Measurements from ENCODE around the gene ATP2B2.

ATP2B2 gene

DNA sequence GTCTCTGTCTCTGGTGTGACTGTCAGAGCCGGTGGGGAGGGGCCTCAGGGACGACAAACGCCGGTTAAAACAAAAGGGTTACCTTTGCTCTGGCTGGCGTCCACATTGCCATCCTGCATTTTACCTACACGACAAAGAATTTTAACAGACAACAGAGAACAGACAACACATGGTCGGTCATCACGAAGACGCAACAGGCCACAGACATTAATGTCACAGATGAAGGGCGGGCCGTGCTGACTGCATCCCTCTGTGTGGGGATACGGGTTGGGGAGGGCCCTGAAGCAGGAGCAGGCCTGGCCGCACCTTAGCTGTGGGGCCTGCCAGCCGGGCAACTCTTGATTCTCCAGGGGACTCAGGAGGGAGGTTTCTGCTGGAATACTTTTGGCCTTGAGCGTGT is 126.2 kb downstream of the ATP2B2 start:
- DNase-seq, result no peak

DNA sequence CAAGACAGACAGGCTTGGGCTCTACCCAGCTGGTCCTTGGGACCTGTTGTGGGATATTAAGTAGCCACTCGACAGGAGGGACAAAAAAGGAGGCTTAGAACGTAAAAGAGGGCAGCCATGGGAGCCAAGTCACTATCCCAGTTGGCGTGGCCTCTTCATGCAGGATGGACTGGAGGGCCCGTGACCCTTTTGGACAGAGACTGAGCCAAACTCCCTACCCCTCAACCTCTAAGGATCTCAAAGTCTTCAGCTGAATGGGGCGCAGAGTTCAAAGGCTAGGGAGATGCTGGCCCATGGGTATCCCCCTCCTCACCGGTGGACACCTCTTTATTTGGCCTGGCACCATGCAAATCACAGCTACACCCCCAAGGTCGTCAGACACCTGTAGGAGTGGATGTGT is 126.6 kb downstream of the ATP2B2 start:
- no peak for DNase-seq

DNA sequence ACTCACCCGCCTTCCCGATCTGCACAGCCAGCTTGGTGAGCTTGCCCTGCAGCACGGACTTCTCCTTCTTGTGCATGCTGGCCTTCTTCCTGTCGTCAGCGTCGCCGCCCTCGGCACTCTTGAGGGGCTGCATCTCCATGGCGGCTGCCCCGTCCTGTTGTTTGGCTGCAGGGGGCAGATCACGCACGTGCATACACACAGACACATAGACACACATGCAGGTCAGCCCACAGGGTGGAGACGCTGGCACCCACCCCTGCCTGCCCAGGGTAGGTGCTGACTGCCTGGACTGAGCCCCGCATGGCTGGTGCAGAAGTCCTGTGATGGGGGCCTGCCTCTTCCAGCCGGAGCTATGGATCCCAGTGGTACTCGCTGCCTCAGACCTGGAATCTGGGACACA is 127.1 kb downstream of the ATP2B2 start:
- DNase-seq, result no peak

DNA sequence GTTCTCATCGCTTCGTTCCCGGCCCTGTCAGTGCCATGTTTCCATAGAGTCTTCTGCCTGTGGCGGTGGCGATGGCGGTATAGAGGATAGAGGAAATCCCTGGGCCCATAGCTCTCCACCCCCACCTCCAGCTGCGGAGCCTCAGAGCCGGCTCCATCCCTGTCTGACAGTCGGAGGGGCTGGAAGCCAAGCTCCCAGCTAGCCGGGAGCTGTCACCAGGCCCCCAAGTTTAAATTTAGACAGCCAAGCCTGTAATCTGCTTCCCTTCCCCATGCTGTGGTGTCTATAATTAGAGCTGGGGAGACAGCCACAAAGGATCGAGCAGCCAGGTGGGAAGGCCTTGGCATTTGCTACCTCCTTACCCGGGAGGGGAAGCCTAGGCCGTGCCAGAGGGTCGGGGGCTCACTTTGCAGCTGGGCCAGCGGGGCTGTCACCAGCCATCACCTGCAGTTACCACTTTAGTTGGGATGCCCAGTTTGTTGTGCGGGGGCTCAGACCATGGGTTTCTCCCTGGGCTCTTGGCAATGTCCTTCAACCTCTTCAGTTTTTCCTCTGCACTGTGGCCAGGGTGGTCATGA is 128.1 kb downstream of the ATP2B2 start:
- no peak for DNase-seq

DNA sequence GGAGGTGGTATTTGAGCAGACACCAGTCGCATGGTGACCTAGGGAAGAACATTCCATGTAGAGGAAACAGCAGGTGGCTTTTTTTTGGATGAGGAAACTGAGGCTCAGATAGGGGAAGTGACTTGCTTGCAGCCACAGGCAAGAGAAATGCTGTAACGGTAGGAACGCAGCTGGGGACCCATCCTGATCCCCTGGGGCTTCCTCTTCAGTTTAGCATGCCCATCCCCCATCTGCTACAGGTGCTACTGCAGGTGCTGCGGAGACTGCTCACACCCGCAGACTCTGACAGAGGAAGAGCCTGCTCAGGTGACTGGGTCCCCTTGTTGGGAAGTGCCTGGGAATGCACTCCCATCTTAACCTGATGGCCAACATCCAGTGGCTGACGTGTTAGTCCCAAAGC is 129.0 kb downstream of the ATP2B2 start:
- no peak for DNase-seq

DNA sequence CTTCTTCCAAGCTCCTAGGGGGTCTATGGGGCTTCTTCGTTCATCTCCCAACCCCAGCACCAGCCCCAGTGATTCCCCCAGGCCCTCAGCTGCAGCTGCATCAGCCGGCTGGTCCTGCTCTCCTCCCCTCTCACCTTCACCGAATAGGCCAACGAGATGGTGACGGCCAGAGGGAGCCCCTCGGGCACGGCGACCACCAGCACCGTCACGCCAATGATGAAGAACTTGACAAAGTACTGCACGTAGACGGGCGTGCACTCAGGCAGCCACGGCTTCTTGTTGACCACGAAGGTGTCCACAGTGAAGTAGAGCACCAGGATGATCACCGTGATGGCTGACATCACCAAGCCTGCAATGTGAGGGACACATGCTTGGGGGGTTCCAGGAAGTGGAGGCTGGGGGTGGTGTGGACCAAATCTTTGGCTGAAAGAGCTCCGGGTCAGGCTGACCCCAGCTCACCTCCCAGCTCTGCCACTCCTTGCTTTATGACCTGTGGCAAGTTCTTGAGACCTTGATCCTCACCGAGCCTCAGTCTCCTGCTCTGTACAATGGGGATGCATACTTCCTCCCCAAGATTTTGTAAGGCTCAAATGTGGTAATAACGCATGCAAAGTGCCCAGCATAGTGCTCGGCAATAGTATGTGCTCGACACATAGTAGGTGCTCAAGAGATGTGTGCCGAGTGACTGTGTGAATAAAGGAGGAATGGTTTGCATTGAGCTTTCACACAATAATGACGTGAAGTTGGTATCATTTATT is 129.9 kb downstream of the ATP2B2 start:
- DNase-seq, result no peak

DNA sequence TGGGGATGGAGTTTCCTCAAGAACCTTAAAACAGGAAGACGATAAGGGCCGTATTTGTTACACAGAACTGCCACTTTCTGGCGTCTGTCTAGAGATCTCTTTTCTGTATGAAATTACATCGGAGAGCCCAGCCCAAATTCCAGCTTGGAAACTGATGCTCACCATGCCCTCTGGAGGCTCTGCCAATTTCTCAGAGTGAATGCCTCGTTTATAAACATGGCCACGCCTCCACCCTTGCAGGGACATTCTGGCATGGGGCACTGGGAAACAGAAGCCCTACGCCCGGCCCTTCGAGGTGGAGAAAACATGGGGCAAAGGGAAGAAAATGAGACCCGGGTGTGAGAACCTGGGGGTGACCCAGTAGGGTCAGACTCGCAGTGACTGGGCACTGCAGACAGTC is 131.1 kb downstream of the ATP2B2 start:
- no peak for DNase-seq

DNA sequence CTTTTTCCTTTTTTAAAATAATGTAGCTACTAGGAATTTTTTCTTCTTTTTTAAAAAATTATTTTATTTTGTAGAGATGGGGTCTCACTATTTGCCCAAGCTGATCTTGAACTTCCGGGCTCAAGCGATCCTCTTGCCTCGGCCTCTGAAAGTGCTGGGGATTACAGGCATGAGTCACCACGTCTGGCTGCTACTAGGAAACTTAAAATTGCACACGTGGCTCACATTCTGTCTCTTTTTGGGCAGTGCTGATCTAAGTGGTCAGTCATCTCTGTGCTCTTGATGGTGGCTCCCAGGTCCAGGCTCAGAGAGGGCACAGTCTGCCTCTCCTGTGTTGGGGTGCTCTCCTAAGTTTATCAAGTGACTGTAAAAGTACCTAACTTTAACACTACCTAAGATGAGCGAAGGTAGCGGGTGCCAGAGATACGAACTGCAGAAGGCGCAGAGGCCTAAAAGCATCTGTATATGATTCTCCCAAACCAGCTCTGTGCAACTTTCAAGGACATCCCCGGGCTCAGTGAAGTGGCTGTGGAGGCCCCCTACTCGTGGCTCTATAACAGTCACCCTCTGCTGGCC is 131.6 kb downstream of the ATP2B2 start:
- no peak for DNase-seq

DNA sequence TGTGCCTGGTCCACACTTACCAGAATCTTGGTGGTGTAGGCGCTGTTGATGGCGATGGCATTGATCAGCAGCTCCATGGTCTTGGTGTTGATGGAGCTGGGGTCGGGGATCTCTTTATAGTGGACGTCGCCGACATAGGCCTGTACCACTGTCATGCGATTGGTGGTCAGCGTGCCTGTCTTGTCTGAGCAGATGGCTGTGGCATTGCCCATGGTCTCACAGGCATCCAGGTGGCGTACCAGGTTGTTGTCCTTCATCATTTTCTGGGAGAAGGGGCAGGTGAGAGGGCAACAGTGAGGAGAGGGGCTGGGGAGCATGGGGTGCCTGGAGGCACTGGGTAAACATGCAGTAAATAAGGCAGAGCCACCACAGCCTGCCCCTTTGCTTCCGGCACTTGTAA is 133.6 kb downstream of the ATP2B2 start:
- DNase-seq, result no peak

DNA sequence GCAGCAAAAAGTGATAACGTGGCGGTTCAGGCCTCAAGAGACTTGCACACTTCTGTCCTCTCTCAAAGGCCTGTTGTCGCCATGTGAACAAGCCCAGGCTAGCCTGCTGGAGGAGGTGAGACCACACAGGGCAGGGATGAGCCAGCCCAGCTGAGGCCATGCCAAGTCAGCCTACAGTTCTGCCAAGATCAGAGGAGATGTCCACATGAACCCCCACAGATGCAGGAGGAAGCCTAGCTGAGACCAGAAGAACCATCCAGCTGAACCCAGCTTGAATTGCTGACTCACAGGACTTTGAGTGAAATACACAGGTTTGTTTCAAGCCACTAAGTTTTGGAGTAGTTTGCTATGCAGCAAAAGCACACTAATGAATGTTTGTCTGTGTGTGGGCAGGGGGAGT is 134.2 kb downstream of the ATP2B2 start:
- no peak for DNase-seq

DNA sequence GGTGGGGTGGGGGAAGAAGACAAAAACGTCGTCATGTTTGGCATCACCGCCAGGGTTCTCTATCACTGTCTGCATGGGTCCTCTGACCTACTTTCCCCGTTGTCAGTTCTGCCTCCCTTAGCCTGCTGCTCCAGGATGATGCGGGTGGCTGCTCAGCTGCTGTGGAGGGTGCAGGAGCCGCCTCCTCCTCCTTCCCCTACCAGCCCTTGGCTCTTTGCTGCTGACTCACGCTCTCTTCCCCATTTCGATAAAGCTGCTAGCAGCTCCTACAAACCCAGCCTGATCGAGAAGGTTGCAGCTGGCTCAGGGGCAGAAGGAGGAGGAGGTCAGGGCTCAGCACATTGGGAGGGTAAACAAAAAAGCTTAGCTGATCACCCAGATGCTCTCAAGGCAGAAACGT is 135.0 kb downstream of the ATP2B2 start:
- no peak for DNase-seq

DNA sequence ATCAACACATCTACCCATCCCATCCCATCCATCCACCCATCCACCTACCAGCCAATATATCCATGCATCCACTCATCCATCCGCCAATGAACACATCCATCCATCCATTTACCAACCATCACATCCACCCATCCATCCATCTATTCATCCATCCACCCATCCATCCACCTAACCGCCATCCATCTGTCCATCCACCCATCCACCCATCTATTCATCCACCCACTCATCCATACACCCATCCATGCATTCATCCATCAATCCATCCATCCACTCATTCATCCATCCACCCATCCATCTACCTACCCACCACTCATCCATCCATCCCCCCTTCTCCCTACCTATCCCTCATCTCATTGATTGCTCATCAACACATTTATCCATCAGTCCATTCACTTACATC is 136.9 kb downstream of the ATP2B2 start:
- DNase-seq, result no peak

DNA sequence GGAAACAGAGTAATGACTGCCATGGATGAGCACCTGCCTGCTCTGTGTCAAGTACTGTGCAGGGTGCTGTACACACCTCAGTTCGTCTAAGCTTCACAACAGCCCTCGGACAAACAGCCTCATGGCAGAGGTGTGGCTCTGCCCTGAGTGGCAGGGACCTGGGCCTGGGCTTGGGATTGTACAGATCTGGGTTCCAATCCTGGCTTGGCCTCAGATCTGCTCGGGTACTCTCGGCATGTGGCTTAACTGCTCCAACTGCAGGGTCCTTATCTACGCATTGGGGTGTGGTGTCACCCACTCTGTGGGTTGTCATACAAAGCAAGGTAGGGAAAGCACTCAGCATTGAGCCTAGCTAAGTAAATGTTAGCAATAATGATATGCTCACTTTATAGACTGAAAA is 137.9 kb downstream of the ATP2B2 start:
- DNase-seq, result no peak

DNA sequence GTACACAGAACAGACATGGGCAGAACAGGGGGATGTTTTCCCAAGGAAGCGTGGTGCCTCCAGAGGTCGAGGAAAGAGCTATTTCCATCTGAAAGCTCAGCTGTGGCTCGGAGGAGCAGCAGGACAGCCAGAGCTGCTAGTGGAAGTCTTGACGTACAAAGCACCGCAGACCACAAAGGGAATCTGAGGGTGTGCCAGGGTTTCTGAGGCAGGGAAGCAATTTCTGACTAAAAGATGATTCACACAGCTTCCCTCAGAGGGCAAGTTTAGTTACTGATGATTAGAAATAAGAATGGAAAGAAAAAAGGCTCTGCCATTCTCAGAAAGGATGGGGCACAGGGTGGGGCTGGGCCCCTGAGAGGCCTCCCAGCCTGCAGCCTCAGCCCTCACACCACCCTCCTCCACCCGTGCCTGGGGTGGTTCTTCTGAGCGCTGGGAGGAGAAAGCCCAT is 138.7 kb downstream of the ATP2B2 start:
- DNase-seq, result no peak

DNA sequence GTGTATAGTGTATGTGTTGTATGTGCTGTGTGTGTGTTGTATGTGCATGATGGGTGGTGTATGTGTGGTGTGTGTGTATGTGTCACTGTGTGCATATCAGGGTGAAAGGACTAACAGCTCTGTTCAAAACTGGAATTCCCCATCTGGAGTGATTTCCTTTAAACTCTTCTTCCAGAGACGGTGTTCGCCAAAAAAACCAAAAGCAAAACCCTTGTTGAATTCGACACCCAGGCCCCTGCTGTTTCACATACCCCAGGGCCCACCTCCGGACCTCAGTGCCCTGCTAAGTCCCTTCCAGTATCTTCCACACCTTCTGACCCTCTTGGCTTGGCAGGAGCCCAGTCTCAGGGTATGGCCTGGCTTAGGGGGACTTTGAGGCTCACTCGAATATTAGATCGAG is 139.6 kb downstream of the ATP2B2 start:
- no peak for DNase-seq

DNA sequence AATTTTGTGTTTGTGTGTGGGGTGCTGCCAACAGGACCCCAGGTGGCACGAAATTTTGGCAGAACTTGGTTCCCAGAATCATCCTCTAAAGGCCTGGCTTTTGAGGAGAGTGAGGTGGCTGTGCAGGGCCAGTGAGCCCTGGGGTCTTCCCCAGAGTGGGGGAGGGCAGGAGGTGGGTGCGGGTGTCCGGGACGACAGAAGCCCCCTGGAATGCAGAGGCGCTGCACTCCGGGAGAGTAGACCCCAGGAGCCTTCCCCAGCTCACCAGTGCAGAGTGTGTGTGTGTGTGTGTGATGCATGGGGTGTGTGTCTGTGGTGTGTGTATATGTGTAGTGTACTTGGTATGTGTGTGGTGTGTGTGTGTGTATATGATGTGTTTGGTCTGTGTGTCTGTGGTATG is 140.1 kb downstream of the ATP2B2 start:
- DNase-seq, result no peak

DNA sequence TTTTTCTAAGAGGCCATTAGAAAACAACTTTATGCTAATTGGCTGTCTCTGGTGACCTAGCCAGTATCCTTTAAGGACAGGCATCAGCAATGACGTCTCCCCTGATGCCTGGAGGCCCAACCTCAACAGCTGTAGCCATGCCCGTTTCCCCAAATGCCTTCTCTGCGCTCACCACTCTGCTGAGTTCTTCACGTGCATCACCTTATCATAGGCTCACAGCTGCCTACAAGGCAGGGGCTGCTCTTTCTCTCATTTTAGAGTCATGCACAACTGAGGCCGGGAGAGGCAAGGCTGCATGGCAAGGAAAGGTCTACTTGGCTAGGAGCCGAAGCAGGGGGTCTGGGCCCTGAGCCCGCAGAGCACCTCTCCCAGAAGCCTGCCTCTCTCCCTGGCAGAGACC is 140.6 kb downstream of the ATP2B2 start:
- no peak for DNase-seq

DNA sequence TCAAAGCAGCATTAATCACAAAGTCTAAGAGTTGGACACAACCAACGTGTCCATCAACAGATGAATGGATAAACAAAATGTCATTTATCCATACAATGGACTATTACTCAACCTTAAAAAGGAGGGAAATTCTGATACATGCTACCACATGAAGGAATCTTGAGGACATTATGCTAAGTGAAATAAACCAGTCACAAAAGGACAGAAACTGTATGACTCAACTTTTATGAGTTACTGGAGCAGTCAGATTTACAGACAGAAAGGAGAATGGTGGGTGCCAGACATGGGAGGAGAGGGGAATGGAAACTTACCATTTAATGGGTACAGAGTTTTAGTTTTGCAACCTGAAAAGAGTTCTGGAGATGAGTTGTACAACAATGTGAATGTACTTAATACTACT is 141.5 kb downstream of the ATP2B2 start:
- no peak for DNase-seq

DNA sequence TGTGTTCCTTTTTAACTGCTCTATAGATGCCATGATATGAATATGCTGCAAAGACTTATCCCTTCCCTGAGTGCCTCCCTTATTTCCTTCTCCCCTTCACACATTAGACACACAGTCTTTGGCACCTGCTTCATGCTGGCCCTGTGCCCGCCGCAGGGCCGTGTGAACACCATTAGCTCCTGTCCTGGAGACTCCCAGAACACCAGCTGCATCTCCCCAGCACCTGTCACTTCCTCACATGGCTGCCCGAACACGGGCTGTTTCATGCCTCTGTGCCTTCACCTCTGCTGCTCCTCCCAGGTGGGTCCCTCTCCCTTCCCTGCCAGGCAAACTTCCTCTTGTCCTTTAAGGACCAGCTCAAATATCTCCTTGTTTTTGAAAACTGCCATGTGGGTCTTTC is 144.0 kb downstream of the ATP2B2 start:
- no peak for DNase-seq

DNA sequence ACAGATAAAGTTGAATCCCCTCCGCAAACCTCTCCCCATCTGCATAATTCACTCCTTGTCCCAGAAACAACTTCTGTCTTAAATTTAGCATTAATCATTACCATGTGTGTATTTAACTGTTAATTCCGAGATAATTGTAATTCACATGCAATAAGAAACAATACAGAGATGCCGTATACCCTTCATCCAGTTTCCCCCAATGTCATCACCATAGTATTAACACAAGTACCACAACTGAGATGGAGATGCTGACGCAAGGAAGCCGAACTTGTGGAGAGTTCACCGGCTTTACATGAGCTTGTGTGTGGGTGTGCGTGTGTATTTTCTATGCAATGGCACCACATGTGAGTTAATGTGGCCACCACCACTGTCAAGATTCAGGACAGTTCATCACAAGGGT is 144.9 kb downstream of the ATP2B2 start:
- no peak for DNase-seq

DNA sequence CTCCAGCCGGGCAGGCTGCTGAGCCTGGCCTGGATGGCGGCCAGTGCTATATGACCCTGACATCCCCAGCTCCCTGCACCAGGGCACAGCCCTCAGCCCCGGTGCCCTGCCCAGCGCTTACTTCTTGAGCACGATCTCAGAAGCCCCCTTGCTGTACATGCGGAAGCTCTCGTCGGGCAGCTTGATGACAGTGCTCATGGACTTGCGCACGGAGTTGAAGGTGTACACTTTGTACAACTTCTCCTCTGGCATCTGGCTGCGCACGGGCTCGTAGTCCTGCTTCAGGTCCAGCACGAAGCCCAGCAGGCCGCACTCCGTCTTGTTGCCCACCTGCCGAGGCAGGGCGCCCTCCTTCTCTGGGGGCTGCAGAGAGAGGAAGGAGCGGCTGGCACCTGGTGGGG is 145.6 kb downstream of the ATP2B2 start:
- no peak for DNase-seq

DNA sequence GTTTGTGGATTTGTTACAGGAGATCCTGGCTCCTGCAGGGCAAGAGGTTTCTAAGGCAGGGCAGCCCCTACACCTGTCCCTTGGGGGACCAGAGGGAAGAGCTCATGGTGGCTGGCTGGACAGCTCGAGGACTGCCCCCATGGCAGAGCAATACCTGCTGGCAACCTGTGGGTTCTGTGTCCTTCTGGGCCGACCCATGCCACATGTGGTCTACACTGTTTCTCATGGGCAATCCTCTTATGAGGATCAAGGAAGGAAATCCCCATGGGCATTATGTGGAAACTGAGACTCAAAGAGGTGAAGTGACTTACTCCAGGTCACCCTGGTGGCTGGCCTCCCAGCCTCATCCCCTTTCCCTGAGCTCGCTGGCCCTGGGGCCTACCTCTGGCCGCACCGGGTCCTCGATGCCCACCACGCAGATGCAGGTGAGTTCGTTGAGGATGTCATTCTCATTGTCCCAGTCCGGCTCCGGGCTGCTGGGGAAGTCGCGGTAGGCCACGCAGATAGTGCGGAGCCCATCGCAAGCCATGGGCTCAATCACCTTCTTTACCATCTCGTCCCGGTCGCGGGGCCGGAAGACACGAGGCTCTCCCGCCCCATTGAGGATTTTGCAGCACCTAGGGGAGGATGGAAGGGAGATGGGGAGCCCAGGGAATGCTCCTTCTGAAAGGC is 146.9 kb downstream of the ATP2B2 start:
- no peak for DNase-seq

DNA sequence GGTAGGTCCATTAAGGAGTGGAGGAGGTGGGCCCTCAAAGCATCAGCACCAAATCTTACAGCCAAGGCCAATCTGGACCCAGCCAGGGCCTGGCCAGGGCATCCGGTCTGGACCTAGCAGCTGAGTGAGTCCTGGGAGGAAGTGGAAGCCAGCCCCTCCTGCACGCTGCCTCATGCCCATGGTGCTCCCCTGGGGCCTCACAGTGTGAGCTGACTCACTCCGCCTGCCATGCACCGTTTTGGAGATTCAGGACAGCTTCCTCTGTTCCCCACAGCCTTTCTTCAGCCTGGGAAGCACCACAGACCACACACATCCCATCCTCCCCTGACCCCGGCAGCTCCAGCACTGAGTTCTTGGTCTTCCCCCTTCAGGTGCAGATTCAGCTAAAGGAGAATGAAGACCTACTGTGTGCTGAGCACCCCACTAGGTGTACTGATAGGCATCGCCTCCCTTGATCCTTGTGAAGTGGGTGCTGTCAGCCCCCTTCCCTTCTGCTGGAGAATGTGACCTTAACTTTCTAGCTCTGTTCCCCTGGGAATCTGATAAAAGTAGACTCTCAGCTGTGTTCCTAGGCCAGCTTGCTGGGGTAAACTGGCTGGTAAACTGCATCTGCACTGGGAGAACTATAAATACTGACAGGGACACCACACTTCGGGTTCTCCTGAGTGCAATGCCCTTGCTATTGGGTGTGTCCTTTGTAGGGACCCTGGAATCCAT is 147.6 kb downstream of the ATP2B2 start:
- no peak for DNase-seq
